ENCODE results near the gene PSMB11. TPM values are rescaled to one million over a fixed set of nuclear protein-coding genes. Genes with fewer than 3 reads are reported as not detected.

Gene PSMB11, protein sequence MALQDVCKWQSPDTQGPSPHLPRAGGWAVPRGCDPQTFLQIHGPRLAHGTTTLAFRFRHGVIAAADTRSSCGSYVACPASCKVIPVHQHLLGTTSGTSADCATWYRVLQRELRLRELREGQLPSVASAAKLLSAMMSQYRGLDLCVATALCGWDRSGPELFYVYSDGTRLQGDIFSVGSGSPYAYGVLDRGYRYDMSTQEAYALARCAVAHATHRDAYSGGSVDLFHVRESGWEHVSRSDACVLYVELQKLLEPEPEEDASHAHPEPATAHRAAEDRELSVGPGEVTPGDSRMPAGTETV
- not detected for total RNA-seq
- polyA plus RNA-seq (ENCODE audit: insufficient read depth in 1 of 8, insufficient read length in 8 of 8, low replicate concordance in 1 of 8): not detected
- long read RNA-seq, donor 1: 0 reads
- long read RNA-seq, donor 2: 0 reads
- long read RNA-seq, donor 3: 0 reads
- long read RNA-seq, donor 4: 0 reads
- long read RNA-seq, donor 5: 0 reads
- long read RNA-seq, donor 6: 0 reads
- long read RNA-seq, donor 7, partial matches to known transcripts: 0 of 1 reads
- long read RNA-seq, donor 7, other reads (novel, unspliced or antisense): 0 of 1 reads
- long read RNA-seq, donor 8: 0 reads
- long read RNA-seq, donor 9: 0 reads
- long read RNA-seq, donor 10: 0 reads
- long read RNA-seq, donor 11: 0 reads

DNA sequence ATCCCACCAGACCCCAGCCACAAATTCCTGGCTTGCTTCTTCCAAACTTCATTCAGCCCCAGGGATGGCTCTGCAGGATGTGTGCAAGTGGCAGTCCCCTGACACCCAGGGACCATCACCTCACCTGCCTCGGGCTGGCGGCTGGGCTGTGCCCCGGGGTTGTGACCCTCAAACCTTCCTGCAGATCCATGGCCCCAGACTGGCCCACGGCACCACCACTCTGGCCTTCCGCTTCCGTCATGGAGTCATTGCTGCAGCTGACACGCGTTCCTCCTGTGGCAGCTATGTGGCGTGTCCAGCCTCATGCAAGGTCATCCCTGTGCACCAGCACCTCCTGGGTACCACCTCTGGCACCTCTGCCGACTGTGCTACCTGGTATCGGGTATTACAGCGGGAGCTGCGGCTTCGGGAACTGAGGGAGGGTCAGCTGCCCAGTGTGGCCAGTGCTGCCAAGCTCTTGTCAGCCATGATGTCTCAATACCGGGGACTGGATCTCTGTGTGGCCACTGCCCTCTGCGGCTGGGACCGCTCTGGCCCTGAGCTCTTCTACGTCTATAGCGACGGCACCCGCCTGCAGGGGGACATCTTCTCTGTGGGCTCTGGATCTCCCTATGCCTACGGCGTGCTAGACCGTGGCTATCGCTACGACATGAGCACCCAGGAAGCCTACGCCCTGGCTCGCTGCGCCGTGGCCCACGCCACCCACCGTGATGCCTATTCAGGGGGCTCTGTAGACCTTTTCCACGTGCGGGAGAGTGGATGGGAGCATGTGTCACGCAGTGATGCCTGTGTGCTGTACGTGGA is at the start of gene PSMB11:
PSMB11 (plus strand) TSS at position 51 of the 804 bp plus-strand sequence; CDS start at position 65, 14 bp downstream.
- Histone ChIP-seq H3K4me3 (ENCODE audit: low read length) (no peak within 1 kb of the TSS), H3K27me3 (ENCODE audit: control insufficient read depth, insufficient read depth, low read length) (no peaks in the 10 kb centered on the region), H3K36me3 (ENCODE audit: control insufficient read depth, insufficient read depth, low read length) (no peaks in the 10 kb centered on the region), H3K4me1 (ENCODE audit: control insufficient read depth, insufficient read depth, low read length) (peaks cover 6% of the 10 kb centered on the region), H3K9me3 (replicated peaks; ENCODE audit: control insufficient read depth, low read depth, low read length) (no peaks in the 10 kb centered on the region), H3K27ac (ENCODE audit: low read length) (no peak within 1 kb of the TSS)
- no peak for DNase-seq
- whole genome bisulfite sequencing (ENCODE audit: insufficient coverage): 93% methylated on average over 36 of the region's 36 CpGs

DNA sequence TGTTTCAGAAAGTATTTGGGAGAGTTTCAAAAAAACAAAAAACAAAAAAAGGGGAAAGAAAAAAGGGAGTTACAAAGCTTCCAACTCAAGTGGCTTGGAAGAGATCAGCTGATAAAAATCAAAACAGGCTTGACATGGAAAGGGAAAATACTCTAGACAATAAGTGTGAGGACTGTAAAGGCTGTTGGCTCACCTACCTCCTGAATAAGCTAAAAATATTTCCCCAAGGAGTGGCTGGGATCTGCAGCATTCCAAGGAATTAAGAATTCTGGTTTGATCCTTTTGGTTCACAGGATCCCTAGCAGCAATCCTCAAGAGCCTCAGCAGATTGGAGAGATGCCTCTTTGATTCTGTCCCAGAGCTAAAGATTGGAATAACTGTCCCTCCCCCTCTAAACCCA is 48.5 kb upstream of the PSMB11 start:
- Histone ChIP-seq H3K27ac (ENCODE audit: low read length) (no peak overlapping the region), H3K9me3 (replicated peaks; ENCODE audit: control insufficient read depth, low read depth, low read length) (no peaks in the 10 kb centered on the region), H3K27me3 (ENCODE audit: control insufficient read depth, insufficient read depth, low read length) (no peaks in the 10 kb centered on the region), H3K4me3 (ENCODE audit: low read length) (no peak overlapping the region), H3K36me3 (ENCODE audit: control insufficient read depth, insufficient read depth, low read length) (peaks cover 16% of the 10 kb centered on the region), H3K4me1 (ENCODE audit: control insufficient read depth, insufficient read depth, low read length) (peaks cover 17% of the 10 kb centered on the region)
- no peak for DNase-seq

GRCh38 chr14:22994762-22995275 is 47.2 kb upstream of the PSMB11 start:
- peak; percentile 72 for DNase-seq
- WGBS (ENCODE audit: insufficient coverage): 0% methylated on average over 3 of the region's 4 CpGs

GRCh38 chr14:22995889-22996625 is 46.0 kb upstream of the PSMB11 start:
- no peaks in the 10 kb centered on the region for H3K9me3 ChIP-seq (replicated peaks; ENCODE audit: control insufficient read depth, low read depth, low read length)
- no peak overlapping the region for H3K27ac ChIP-seq (ENCODE audit: low read length)
- peaks cover 24% of the 10 kb centered on the region for H3K4me1 ChIP-seq (ENCODE audit: control insufficient read depth, insufficient read depth, low read length)
- H3K36me3 ChIP-seq (ENCODE audit: control insufficient read depth, insufficient read depth, low read length): peaks cover 10% of the 10 kb centered on the region
- 79% methylated on average over 4 of the region's 9 CpGs for WGBS (ENCODE audit: insufficient coverage)
- H3K27me3 ChIP-seq (ENCODE audit: control insufficient read depth, insufficient read depth, low read length): no peaks in the 10 kb centered on the region
- no peak for DNase-seq
- no peak overlapping the region for H3K4me3 ChIP-seq (ENCODE audit: low read length)

More at GRCh38 chr14:22994762-22995275, 47.2 kb upstream of the PSMB11 start:
- H3K9me3 ChIP-seq (replicated peaks; ENCODE audit: control insufficient read depth, low read depth, low read length): no peaks in the 10 kb centered on the region
- H3K27me3 ChIP-seq (ENCODE audit: control insufficient read depth, insufficient read depth, low read length): no peaks in the 10 kb centered on the region
- H3K4me1 ChIP-seq (ENCODE audit: control insufficient read depth, insufficient read depth, low read length): peaks cover 24% of the 10 kb centered on the region
- no peak overlapping the region for H3K27ac ChIP-seq (ENCODE audit: low read length)
- H3K36me3 ChIP-seq (ENCODE audit: control insufficient read depth, insufficient read depth, low read length): peaks cover 13% of the 10 kb centered on the region
- H3K4me3 ChIP-seq (ENCODE audit: low read length): no peak overlapping the region

GRCh38 chr14:22996768-22997654 is 45.0 kb upstream of the PSMB11 start:
- Histone ChIP-seq H3K4me1 (ENCODE audit: control insufficient read depth, insufficient read depth, low read length) (peaks cover 24% of the 10 kb centered on the region), H3K4me3 (ENCODE audit: low read length) (no peak overlapping the region), H3K9me3 (replicated peaks; ENCODE audit: control insufficient read depth, low read depth, low read length) (no peaks in the 10 kb centered on the region), H3K36me3 (ENCODE audit: control insufficient read depth, insufficient read depth, low read length) (peaks cover 10% of the 10 kb centered on the region), H3K27me3 (ENCODE audit: control insufficient read depth, insufficient read depth, low read length) (no peaks in the 10 kb centered on the region), H3K27ac (ENCODE audit: low read length) (no peak overlapping the region)
- no CpG with 5 or more reads among the region's 11 CpGs for WGBS (ENCODE audit: insufficient coverage)
- DNase-seq: no peak

GRCh38 chr14:22997676-22998323 is 44.2 kb upstream of the PSMB11 start:
- WGBS (ENCODE audit: insufficient coverage): 60% methylated on average over 2 of the region's 9 CpGs
- no peaks in the 10 kb centered on the region for H3K27me3 ChIP-seq (ENCODE audit: control insufficient read depth, insufficient read depth, low read length)
- no peak overlapping the region for H3K4me3 ChIP-seq (ENCODE audit: low read length)
- H3K36me3 ChIP-seq (ENCODE audit: control insufficient read depth, insufficient read depth, low read length): peaks cover 10% of the 10 kb centered on the region
- no peak overlapping the region for H3K27ac ChIP-seq (ENCODE audit: low read length)
- H3K9me3 ChIP-seq (replicated peaks; ENCODE audit: control insufficient read depth, low read depth, low read length): no peaks in the 10 kb centered on the region
- no peak for DNase-seq
- peaks cover 24% of the 10 kb centered on the region for H3K4me1 ChIP-seq (ENCODE audit: control insufficient read depth, insufficient read depth, low read length)

DNA sequence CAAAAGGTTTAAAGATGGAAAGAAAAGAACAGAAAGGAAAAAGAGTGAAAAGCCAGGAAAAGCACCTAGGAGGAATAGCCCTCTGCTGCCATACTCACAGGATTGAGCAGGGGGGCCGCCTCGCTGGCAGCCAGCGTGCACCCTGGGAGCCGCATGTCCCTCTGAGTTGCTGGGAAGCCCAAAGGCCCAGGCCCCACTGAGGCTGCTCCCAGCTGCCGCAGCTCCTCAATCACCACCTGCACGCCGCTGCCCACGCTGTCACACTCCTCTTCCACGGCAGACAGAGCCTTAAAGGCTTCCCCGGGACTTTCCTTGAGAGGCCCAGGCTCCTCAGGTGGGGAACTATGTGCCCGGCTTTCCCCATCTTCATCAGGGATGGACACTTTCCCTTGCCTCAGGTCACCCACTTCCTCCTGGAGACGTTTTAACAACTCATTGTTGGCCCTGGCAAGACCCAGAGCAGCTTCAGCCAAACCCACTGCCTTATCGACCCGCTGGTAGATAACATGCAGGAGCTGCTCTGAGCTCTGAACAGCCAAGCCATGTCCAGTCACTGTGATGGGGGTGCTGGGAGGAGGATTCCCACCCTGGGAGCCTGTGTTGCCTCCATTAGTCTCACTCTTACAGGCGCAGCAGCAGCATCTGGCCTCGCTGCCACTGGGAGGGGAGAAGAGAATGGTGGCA is 43.5 kb upstream of the PSMB11 start:
- 70% methylated on average over 14 of the region's 16 CpGs for WGBS (ENCODE audit: insufficient coverage)
- peak overlapping the region; percentile 55 for H3K27ac ChIP-seq (ENCODE audit: low read length)
- no peak for DNase-seq

GRCh38 chr14:23000860-23001259 is 41.2 kb upstream of the PSMB11 start:
- no CpG with 5 or more reads among the region's 2 CpGs for WGBS (ENCODE audit: insufficient coverage)
- peaks cover 18% of the 10 kb centered on the region for H3K4me1 ChIP-seq (ENCODE audit: control insufficient read depth, insufficient read depth, low read length)
- H3K27me3 ChIP-seq (ENCODE audit: control insufficient read depth, insufficient read depth, low read length): no peaks in the 10 kb centered on the region
- DNase-seq: no peak
- H3K9me3 ChIP-seq (replicated peaks; ENCODE audit: control insufficient read depth, low read depth, low read length): no peaks in the 10 kb centered on the region
- no peak overlapping the region for H3K27ac ChIP-seq (ENCODE audit: low read length)
- H3K36me3 ChIP-seq (ENCODE audit: control insufficient read depth, insufficient read depth, low read length): peaks cover 8% of the 10 kb centered on the region
- H3K4me3 ChIP-seq (ENCODE audit: low read length): no peak overlapping the region

More for the DNA sequence above, 43.5 kb upstream of the PSMB11 start:
- peaks cover 10% of the 10 kb centered on the region for H3K36me3 ChIP-seq (ENCODE audit: control insufficient read depth, insufficient read depth, low read length)
- H3K27me3 ChIP-seq (ENCODE audit: control insufficient read depth, insufficient read depth, low read length): no peaks in the 10 kb centered on the region
- peaks cover 24% of the 10 kb centered on the region for H3K4me1 ChIP-seq (ENCODE audit: control insufficient read depth, insufficient read depth, low read length)
- no peak overlapping the region for H3K4me3 ChIP-seq (ENCODE audit: low read length)
- H3K9me3 ChIP-seq (replicated peaks; ENCODE audit: control insufficient read depth, low read depth, low read length): no peaks in the 10 kb centered on the region

Measured in muscle of leg (tissue), 16 donors.